ENCODE results near the gene TNFRSF13B.

TNFRSF13B gene

GRCh38 chr17:16953841-16954240 lies 18.1 kb downstream of the TNFRSF13B start:
- no peak for DNase-seq

- DNase-seq = no peak
Measured at GRCh38 chr17:16953347-16953746, 18.6 kb downstream of the TNFRSF13B start.

- DNase-seq = no peak
Measured at GRCh38 chr17:16952401-16952800, 19.5 kb downstream of the TNFRSF13B start.

GRCh38 chr17:16950488-16950887 lies 21.4 kb downstream of the TNFRSF13B start:
- no peak for DNase-seq

GRCh38 chr17:16948587-16949376 lies 23.1 kb downstream of the TNFRSF13B start:
- no peak for DNase-seq

GRCh38 chr17:16947470-16947869 lies 24.4 kb downstream of the TNFRSF13B start:
- DNase-seq = no peak

GRCh38 chr17:16945663-16946218 lies 26.2 kb downstream of the TNFRSF13B start:
- no peak for DNase-seq

GRCh38 chr17:16945136-16945482 lies 26.8 kb downstream of the TNFRSF13B start:
- no peak for DNase-seq

GRCh38 chr17:16944334-16945135 lies 27.4 kb downstream of the TNFRSF13B start:
- DNase-seq = no peak

GRCh38 chr17:16943541-16944333 lies 28.2 kb downstream of the TNFRSF13B start:
- no peak for DNase-seq

- no peak for DNase-seq
Measured at GRCh38 chr17:16943032-16943352, 28.9 kb downstream of the TNFRSF13B start.

- DNase-seq = no peak
Measured at GRCh38 chr17:16942141-16943031, 29.5 kb downstream of the TNFRSF13B start.

- DNase-seq = no peak
Measured at GRCh38 chr17:16941072-16942036, 30.6 kb downstream of the TNFRSF13B start.

GRCh38 chr17:16940116-16940881 lies 31.6 kb downstream of the TNFRSF13B start:
- no peak for DNase-seq

GRCh38 chr17:16939606-16940115 lies 32.3 kb downstream of the TNFRSF13B start:
- DNase-seq = no peak

- no peak for DNase-seq
Measured at GRCh38 chr17:16939208-16939576, 32.7 kb downstream of the TNFRSF13B start.

- no peak for DNase-seq
Measured at GRCh38 chr17:16938496-16939207, 33.3 kb downstream of the TNFRSF13B start.

GRCh38 chr17:16938031-16938430 lies 33.9 kb downstream of the TNFRSF13B start:
- DNase-seq = no peak

GRCh38 chr17:16937431-16937830 lies 34.5 kb downstream of the TNFRSF13B start:
- DNase-seq = no peak

All from MV-4-11 (cell line).